ENCODE results near the gene TLK1. TPM values are rescaled to one million over a fixed set of nuclear protein-coding genes. Genes with fewer than 3 reads are reported as not detected.

Gene TLK1
- total RNA-seq, 1 experiment from 2014 or later = 10.1 TPM

DNA sequence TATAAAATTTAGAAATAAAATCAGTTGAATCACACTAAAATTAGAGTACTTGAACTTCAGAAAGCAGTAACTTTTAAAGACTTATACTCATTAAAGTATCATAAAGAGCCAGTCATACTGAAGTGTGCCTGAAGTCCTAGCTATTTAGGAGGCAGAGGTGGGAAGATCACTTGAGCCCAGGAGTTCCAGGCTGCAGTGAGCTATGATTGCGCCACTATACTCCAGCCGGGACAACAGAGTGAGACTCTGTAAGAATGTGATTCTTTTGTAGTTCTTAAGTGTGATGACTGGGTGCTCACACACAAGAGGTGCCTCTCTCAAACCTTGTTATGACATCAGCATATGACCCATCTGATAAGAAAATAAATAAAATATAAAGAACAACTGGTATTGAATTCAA, 14.6 kb downstream of the TLK1 start:
- H3F3A ChIP-seq (ENCODE audit: low read length, unreplicated experiment) = no peaks in the 10 kb centered on the region
- no peak overlapping the region for H3K4me3 ChIP-seq (ENCODE audit: low read length)
- H3K27ac ChIP-seq (ENCODE audit: low read length) = no peak overlapping the region
- ATAC-seq (no peak), DNase-seq (no peak)
- H3K36me3 ChIP-seq (ENCODE audit: low read depth, low read length) = no peaks in the 10 kb centered on the region
- H3K9ac ChIP-seq (ENCODE audit: low read length) = no peak overlapping the region
- CTCF ChIA-PET = no interaction called here
- no TSS peak for BruUV-seq (replicated peaks)
- H3K4me1 ChIP-seq (ENCODE audit: insufficient read depth, low read length) = peaks cover 17% of the 10 kb centered on the region
- H3K9me3 ChIP-seq (ENCODE audit: low read length) = no peaks in the 10 kb centered on the region
- peaks cover 63% of the 10 kb centered on the region for H4K20me1 ChIP-seq (ENCODE audit: low read length)
- H3K79me2 ChIP-seq (ENCODE audit: low read length) = peaks cover 99% of the 10 kb centered on the region
- H3K27me3 ChIP-seq (ENCODE audit: low read length) = no peaks in the 10 kb centered on the region
- no peaks in the 10 kb centered on the region for H3K9me2 ChIP-seq (replicated peaks; ENCODE audit: low read length)
- no peak overlapping the region for H2AFZ ChIP-seq (ENCODE audit: low read length)
- no peak for TF ChIP-seq EZH2phosphoT487 (IDR thresholded peaks at IDR 0.05; ENCODE audit: borderline replicate concordance, low read length)
- POLR2A ChIA-PET (ENCODE audit: unreplicated experiment) = interaction anchor here (0.6 kb wide), 1 partner anchor 8 kb away, joined by 10 read pairs; no protein-coding TSS in a partner anchor
- intact Hi-C loops (cut with micrococcal nuclease) = no loop called here
- no peak overlapping the region for H3K4me2 ChIP-seq (ENCODE audit: low read length)

DNA sequence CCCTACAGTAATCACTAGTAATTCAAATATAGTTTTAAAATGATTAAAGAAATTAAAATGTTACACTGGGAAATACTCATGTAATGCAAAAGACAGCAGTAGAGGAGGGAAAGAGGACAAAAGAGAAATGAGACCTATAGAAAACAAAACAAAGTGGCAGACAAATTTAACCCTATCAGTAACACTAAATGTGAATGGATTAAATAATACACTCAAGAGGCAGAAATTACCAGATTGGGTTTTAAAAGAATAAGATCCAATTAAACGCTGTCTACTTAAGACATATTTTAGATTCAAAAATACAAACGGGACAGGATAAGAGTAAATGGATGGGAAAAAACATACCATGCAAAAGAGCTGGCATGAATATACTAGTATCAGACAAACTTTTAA, 17.0 kb downstream of the TLK1 start:
- peaks cover 17% of the 10 kb centered on the region for H3K4me1 ChIP-seq (ENCODE audit: insufficient read depth, low read length)
- no peak overlapping the region for H3K27ac ChIP-seq (ENCODE audit: low read length)
- no peaks in the 10 kb centered on the region for H3K27me3 ChIP-seq (ENCODE audit: low read length)
- H3K9ac ChIP-seq (ENCODE audit: low read length) = no peak overlapping the region
- H3K9me3 ChIP-seq (ENCODE audit: low read length) = no peaks in the 10 kb centered on the region
- no peaks in the 10 kb centered on the region for H3F3A ChIP-seq (ENCODE audit: low read length, unreplicated experiment)
- no peaks in the 10 kb centered on the region for H3K9me2 ChIP-seq (replicated peaks; ENCODE audit: low read length)
- TF ChIP-seq, protein P1, sequence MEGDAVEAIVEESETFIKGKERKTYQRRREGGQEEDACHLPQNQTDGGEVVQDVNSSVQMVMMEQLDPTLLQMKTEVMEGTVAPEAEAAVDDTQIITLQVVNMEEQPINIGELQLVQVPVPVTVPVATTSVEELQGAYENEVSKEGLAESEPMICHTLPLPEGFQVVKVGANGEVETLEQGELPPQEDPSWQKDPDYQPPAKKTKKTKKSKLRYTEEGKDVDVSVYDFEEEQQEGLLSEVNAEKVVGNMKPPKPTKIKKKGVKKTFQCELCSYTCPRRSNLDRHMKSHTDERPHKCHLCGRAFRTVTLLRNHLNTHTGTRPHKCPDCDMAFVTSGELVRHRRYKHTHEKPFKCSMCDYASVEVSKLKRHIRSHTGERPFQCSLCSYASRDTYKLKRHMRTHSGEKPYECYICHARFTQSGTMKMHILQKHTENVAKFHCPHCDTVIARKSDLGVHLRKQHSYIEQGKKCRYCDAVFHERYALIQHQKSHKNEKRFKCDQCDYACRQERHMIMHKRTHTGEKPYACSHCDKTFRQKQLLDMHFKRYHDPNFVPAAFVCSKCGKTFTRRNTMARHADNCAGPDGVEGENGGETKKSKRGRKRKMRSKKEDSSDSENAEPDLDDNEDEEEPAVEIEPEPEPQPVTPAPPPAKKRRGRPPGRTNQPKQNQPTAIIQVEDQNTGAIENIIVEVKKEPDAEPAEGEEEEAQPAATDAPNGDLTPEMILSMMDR (conservative IDR thresholded peaks at IDR 0.05; ENCODE audit: low read depth, low read length) = no peak
- TF ChIP-seq EZH2phosphoT487 (IDR thresholded peaks at IDR 0.05; ENCODE audit: borderline replicate concordance, low read length) = no peak
- no peak for TF ChIP-seq EZH2 (IDR thresholded peaks at IDR 0.05; ENCODE audit: low read length, unreplicated experiment)
- H2AFZ ChIP-seq (ENCODE audit: low read length) = no peak overlapping the region
- intact Hi-C loops (cut with micrococcal nuclease) = no loop called here
- no peak overlapping the region for H3K4me2 ChIP-seq (ENCODE audit: low read length)
- no peak for DNase-seq
- CTCF ChIA-PET = no interaction called here
- BruUV-seq (replicated peaks) = no TSS peak
- peaks cover 72% of the 10 kb centered on the region for H4K20me1 ChIP-seq (ENCODE audit: low read length)
- H3K4me3 ChIP-seq (ENCODE audit: low read length) = no peak overlapping the region
- H3K36me3 ChIP-seq (ENCODE audit: low read depth, low read length) = no peaks in the 10 kb centered on the region
- H3K79me2 ChIP-seq (ENCODE audit: low read length) = peaks cover 100% of the 10 kb centered on the region
- ATAC-seq = no peak
- POLR2A ChIA-PET (ENCODE audit: unreplicated experiment) = no interaction called here

DNA sequence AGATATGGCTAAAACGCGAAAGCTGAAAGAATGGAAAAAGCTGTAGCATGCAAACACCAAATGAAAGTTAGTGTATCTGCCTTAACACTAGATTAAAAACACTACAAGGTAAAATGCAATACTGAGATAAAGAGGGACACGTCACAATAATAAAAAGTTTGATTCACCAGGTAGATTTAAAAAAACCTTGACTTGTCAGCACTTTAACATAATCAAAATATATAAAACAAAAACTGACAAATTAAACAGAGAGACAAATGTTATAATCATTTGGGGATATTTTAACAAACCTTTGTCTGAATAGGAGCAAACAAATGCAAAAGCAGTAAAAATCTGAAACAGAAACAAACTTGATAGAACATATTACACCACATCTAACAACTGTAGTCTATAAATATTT, 18.3 kb downstream of the TLK1 start:
- intact Hi-C loops (cut with micrococcal nuclease) = no loop called here
- no peak for TF ChIP-seq EZH2phosphoT487 (IDR thresholded peaks at IDR 0.05; ENCODE audit: borderline replicate concordance, low read length)
- TF ChIP-seq EZH2 (IDR thresholded peaks at IDR 0.05; ENCODE audit: low read length, unreplicated experiment) = no peak
- TF ChIP-seq, protein P1 (conservative IDR thresholded peaks at IDR 0.05; ENCODE audit: low read depth, low read length) = no peak
- ChIA-PET CTCF (interaction anchor here (1.8 kb wide), 1 partner anchor 56 kb away, joined by 5 read pairs; no protein-coding TSS in a partner anchor), POLR2A (ENCODE audit: unreplicated experiment) (no interaction called here)
- no peak overlapping the region for H3K4me3 ChIP-seq (ENCODE audit: low read length)
- H3K79me2 ChIP-seq (ENCODE audit: low read length) = peaks cover 99% of the 10 kb centered on the region
- no peak for ATAC-seq
- H2AFZ ChIP-seq (ENCODE audit: low read length) = no peak overlapping the region
- H3K9me3 ChIP-seq (ENCODE audit: low read length) = no peaks in the 10 kb centered on the region
- no peak overlapping the region for H3K4me2 ChIP-seq (ENCODE audit: low read length)
- BruUV-seq (replicated peaks) = no TSS peak
- no peak for DNase-seq
- H3K36me3 ChIP-seq (ENCODE audit: low read depth, low read length) = no peaks in the 10 kb centered on the region
- H3K9ac ChIP-seq (ENCODE audit: low read length) = no peak overlapping the region
- no peaks in the 10 kb centered on the region for H3F3A ChIP-seq (ENCODE audit: low read length, unreplicated experiment)
- no peak overlapping the region for H3K27ac ChIP-seq (ENCODE audit: low read length)
- no peaks in the 10 kb centered on the region for H3K9me2 ChIP-seq (replicated peaks; ENCODE audit: low read length)
- peaks cover 17% of the 10 kb centered on the region for H3K4me1 ChIP-seq (ENCODE audit: insufficient read depth, low read length)
- H4K20me1 ChIP-seq (ENCODE audit: low read length) = peaks cover 70% of the 10 kb centered on the region
- H3K27me3 ChIP-seq (ENCODE audit: low read length) = no peaks in the 10 kb centered on the region
